ENCODE results near the gene MICU2. TPM values are rescaled to one million over a fixed set of nuclear protein-coding genes. Genes with fewer than 3 reads are reported as not detected.

Gene MICU2
- total and polyA plus RNA-seq, 2 experiments from 2014 or later: 51.0 to 122 TPM

- TF ChIP-seq, protein P1, sequence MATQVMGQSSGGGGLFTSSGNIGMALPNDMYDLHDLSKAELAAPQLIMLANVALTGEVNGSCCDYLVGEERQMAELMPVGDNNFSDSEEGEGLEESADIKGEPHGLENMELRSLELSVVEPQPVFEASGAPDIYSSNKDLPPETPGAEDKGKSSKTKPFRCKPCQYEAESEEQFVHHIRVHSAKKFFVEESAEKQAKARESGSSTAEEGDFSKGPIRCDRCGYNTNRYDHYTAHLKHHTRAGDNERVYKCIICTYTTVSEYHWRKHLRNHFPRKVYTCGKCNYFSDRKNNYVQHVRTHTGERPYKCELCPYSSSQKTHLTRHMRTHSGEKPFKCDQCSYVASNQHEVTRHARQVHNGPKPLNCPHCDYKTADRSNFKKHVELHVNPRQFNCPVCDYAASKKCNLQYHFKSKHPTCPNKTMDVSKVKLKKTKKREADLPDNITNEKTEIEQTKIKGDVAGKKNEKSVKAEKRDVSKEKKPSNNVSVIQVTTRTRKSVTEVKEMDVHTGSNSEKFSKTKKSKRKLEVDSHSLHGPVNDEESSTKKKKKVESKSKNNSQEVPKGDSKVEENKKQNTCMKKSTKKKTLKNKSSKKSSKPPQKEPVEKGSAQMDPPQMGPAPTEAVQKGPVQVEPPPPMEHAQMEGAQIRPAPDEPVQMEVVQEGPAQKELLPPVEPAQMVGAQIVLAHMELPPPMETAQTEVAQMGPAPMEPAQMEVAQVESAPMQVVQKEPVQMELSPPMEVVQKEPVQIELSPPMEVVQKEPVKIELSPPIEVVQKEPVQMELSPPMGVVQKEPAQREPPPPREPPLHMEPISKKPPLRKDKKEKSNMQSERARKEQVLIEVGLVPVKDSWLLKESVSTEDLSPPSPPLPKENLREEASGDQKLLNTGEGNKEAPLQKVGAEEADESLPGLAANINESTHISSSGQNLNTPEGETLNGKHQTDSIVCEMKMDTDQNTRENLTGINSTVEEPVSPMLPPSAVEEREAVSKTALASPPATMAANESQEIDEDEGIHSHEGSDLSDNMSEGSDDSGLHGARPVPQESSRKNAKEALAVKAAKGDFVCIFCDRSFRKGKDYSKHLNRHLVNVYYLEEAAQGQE (IDR thresholded peaks at IDR 0.05; ENCODE audit: unreplicated experiment): no peak
- TF ChIP-seq CREB1 (CRISPR knock-in tag; IDR thresholded peaks at IDR 0.05; ENCODE audit: low read depth): no peak
- TF ChIP-seq CTCF (conservative IDR thresholded peaks at IDR 0.05; ENCODE audit: low read depth in 2 of 2): no peak
- no peak for TF ChIP-seq ZNF331 (CRISPR knock-in tag; IDR thresholded peaks at IDR 0.05; ENCODE audit: low read depth)
- TF ChIP-seq EZH2phosphoT487 (IDR thresholded peaks at IDR 0.05; ENCODE audit: unreplicated experiment): no peak
- no peak for TF ChIP-seq STAT1 (IDR thresholded peaks at IDR 0.05; ENCODE audit: unreplicated experiment)
Measured at GRCh38 chr13:21610687-21611086, 6.7 kb upstream of the MICU2 start (continued).

DNA sequence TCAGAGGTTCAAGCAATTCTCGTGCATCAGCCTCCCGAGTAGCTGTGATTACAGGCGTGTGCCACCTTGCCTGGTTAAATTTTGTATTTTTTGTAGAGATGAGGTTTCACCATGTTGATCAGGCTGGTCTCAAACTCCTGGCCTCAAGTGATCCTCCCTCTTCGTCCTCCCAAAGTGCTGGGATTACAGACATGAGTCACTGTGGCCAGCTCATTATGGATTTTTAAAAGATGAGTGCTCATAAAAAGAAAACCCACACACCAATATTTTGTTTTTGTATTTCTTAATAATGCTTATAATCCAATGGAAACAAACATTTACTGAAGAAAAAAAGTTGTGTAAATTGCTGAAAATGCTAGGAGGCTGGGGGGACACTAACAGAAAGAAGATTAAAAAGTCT lies 5.0 kb upstream of the MICU2 start:
- H3K36me3 Mint-ChIP-seq (ENCODE audit: low read depth): no peaks in the 10 kb centered on the region
- Histone ChIP-seq H3K4me3 (no peak overlapping the region), H3K27ac (ENCODE audit: low read depth) (no peak overlapping the region), H3K4me2 (no peak overlapping the region), H3K27me3 (ENCODE audit: insufficient read depth) (no peaks in the 10 kb centered on the region), H4K20me1 (replicated peaks; ENCODE audit: insufficient read depth) (no peaks in the 10 kb centered on the region), H3K9me2 (ENCODE audit: insufficient read depth) (no peaks in the 10 kb centered on the region), H2AFZ (no peak overlapping the region), H3K4me1 (ENCODE audit: insufficient read depth) (0 out of 2 replicates have a peak, but pooled peaks cover 5% of the 10 kb centered on the region), H3K36me3 (ENCODE audit: insufficient read depth) (no peaks in the 10 kb centered on the region), H3F3A (replicated peaks; ENCODE audit: low read depth) (no peaks in the 10 kb centered on the region), H3K79me2 (replicated peaks; ENCODE audit: insufficient read depth) (no peaks in the 10 kb centered on the region)
- H3K27me3 Mint-ChIP-seq (ENCODE audit: insufficient read depth, low read depth, poor library complexity): peaks cover 2% of the 10 kb centered on the region
- no peaks in the 10 kb centered on the region for H3K9me3 Mint-ChIP-seq
- ATAC-seq (no peak), DNase-seq (ENCODE audit: low spot score) (no peak)
- H3K4me3 Mint-ChIP-seq: no peak overlapping the region
- no peak overlapping the region for H3K27ac Mint-ChIP-seq
- H3K4me1 Mint-ChIP-seq: peaks cover 5% of the 10 kb centered on the region
- TF ChIP-seq CTCF (conservative IDR thresholded peaks at IDR 0.05; ENCODE audit: low read depth in 2 of 2): no peak
- no peak for TF ChIP-seq ZNF331 (CRISPR knock-in tag; IDR thresholded peaks at IDR 0.05; ENCODE audit: low read depth)
- TF ChIP-seq EZH2phosphoT487 (IDR thresholded peaks at IDR 0.05; ENCODE audit: unreplicated experiment): no peak
- no peak for TF ChIP-seq ZNF462 (CRISPR knock-in tag; IDR thresholded peaks at IDR 0.05)
- no peak for TF ChIP-seq STAT1 (IDR thresholded peaks at IDR 0.05; ENCODE audit: unreplicated experiment)

Data from GM23338 (cell line).